Endothelial cell of umbilical vein (primary cell): ENCODE data around the gene IQCN. TPM values are rescaled to one million over a fixed set of nuclear protein-coding genes. Genes with fewer than 3 reads are reported as not detected.

Source experiments
- BruUV-seq: library from RNA; stranded (reverse); fragments of 400-500 nt; replicated peaks from 2 replicates; lab custom pipeline; 2021; lab: Mats Ljungman, UMichigan
- CTCF ChIA-PET: fragments of 300-600, 350-600 bp; sonication (Branson Sonifier 250); formaldehyde crosslinking; loops from one replicate; lab custom pipeline; 2021; ENCODE audit warnings: antibody characterized with exemption, inconsistent platforms; lab: Charles Lee
- POLR2A ChIA-PET: fragments of 300-600, 350-600 bp; sonication (Branson Sonifier 250); formaldehyde crosslinking; loops from one replicate; lab custom pipeline; 2021; ENCODE audit warnings: antibody characterized with exemption, inconsistent platforms; lab: Charles Lee
- DNase-seq: peaks from one replicate; pipeline ENCODE4 v3.0.0-alpha.2; 2011; ENCODE audit warnings: low read depth, low spot score
- FAIRE-seq: peaks from 2 replicates; lab custom pipeline; 2011; peaks lifted over from hg19 to GRCh38; lab: Jason Lieb, UNC
- H2AFZ ChIP-seq: 2 replicates; pipeline ENCODE4 v1.6.0; 2012; ENCODE audit warnings: low read depth, low read length, control low read depth, inconsistent platforms
- H3K27ac ChIP-seq: 2 replicates; pipeline ENCODE4 v1.5.1; 2011; ENCODE audit warnings: low read depth, mild to moderate bottlenecking, control low read depth, low read length, moderate library complexity; ENCODE audit not compliant: insufficient read depth
- H3K27me3 ChIP-seq, 2 experiments: 2 replicates each; pipeline versions ENCODE4 v1.6.0 to v1.6.1; 2011; ENCODE audit warnings: low read length in 2 of 2, mixed read lengths in 1 of 2; ENCODE audit not compliant: control insufficient read depth in 2 of 2, insufficient read depth in 2 of 2
- H3K36me3 ChIP-seq, 2 experiments: 2 replicates in 1 of 2; 3 replicates in 1 of 2; pipeline ENCODE4 v1.5.1; 2011; ENCODE audit warnings: low read length in 2 of 2, mild to moderate bottlenecking in 1 of 2, moderate library complexity in 1 of 2; ENCODE audit not compliant: control insufficient read depth in 2 of 2, insufficient read depth in 2 of 2; ENCODE audit errors: extremely low read depth in 1 of 2
- H3K4me1 ChIP-seq: 3 replicates; pipeline ENCODE4 v1.5.1; 2011; ENCODE audit warnings: mild to moderate bottlenecking, low read length; ENCODE audit not compliant: control insufficient read depth, insufficient read depth; ENCODE audit errors: extremely low read depth
- H3K4me2 ChIP-seq: 2 replicates; pipeline ENCODE4 v1.6.1; 2011; ENCODE audit warnings: low read length, control low read depth, mixed read lengths; ENCODE audit not compliant: insufficient read depth
- H3K4me3 ChIP-seq, 3 experiments: fragments of 200-600 bp in 1 of 3; sonication (generic), shearing (Covaris generic) in 1 of 3; replicated peaks in 1 of 3; 2 replicates each; pipeline ENCODE4 v1.5.1; 2011 to 2016; ENCODE audit warnings: control low read depth in 3 of 3, low read length in 3 of 3, mild to moderate bottlenecking in 2 of 3, inconsistent platforms in 1 of 3, low read depth in 1 of 3, moderate library complexity in 1 of 3; ENCODE audit not compliant: insufficient read depth in 1 of 3
- H3K79me2 ChIP-seq: 2 replicates; pipeline ENCODE4 v1.6.0; 2012; ENCODE audit warnings: low read length, inconsistent platforms; ENCODE audit not compliant: control insufficient read depth, insufficient read depth
- H3K9ac ChIP-seq: replicated peaks from 2 replicates; pipeline ENCODE3; 2011; ENCODE audit warnings: low read length, control low read depth; ENCODE audit not compliant: insufficient read depth; ENCODE audit errors: extremely low read depth
- H3K9me1 ChIP-seq: replicated peaks from 3 replicates; pipeline ENCODE4 v1.6.0; 2011; ENCODE audit warnings: mild to moderate bottlenecking, low read length; ENCODE audit not compliant: control insufficient read depth, insufficient read depth; ENCODE audit errors: extremely low read depth
- H3K9me3 ChIP-seq: replicated peaks from 2 replicates; pipeline ENCODE4 v1.5.1; 2012; ENCODE audit warnings: low read length, inconsistent platforms; ENCODE audit not compliant: control insufficient read depth, insufficient read depth
- H4K20me1 ChIP-seq: replicated peaks from 2 replicates; pipeline ENCODE3; 2011; ENCODE audit warnings: mild to moderate bottlenecking, low read length; ENCODE audit not compliant: control insufficient read depth, insufficient read depth; ENCODE audit errors: extremely low read depth
- EZH2 ChIP-seq: IDR thresholded peaks from 2 replicates; pipeline ENCODE4 v1.6.1; 2012; ENCODE audit warnings: borderline replicate concordance, low read depth, mild to moderate bottlenecking, moderate library complexity, low read length, inconsistent platforms; ENCODE audit not compliant: severe bottlenecking
- FOS ChIP-seq: IDR thresholded peaks from 2 replicates; pipeline ENCODE4 v1.6.1; 2011; ENCODE audit warnings: mild to moderate bottlenecking, low read length, moderate library complexity, borderline replicate concordance; ENCODE audit not compliant: insufficient read depth
- GATA2 ChIP-seq: IDR thresholded peaks from 2 replicates; pipeline ENCODE4 v1.7.0; 2011; ENCODE audit warnings: low read depth, mild to moderate bottlenecking, moderate library complexity, mixed read lengths, low read length; ENCODE audit not compliant: insufficient read length, insufficient read depth
- JUN ChIP-seq: IDR thresholded peaks from 2 replicates; pipeline ENCODE4 v1.6.1; 2011; ENCODE audit warnings: borderline replicate concordance, low read depth; ENCODE audit not compliant: insufficient read length, insufficient read depth
- MYC ChIP-seq: IDR thresholded peaks from one replicate; pipeline ENCODE4 v1.6.1; 2011; ENCODE audit warnings: mild to moderate bottlenecking, low read depth, low read length
- POLR2A ChIP-seq: IDR thresholded peaks from 2 replicates; pipeline ENCODE4 v1.6.1; 2012; ENCODE audit warnings: low read depth, mild to moderate bottlenecking, control low read depth, low read length
- POLR2AphosphoS5 ChIP-seq: IDR thresholded peaks from 2 replicates; pipeline ENCODE4 v1.6.1; 2012; ENCODE audit warnings: low read depth, mild to moderate bottlenecking, control low read depth, low read length, moderate library complexity; ENCODE audit not compliant: insufficient read depth
- dilution Hi-C: fragments of 300-500 bp; cut with MboI; formaldehyde crosslinking; loops from one replicate; pipeline ENCODE4 v1.15.0; 2019; ENCODE audit warnings: low sequenced_read_pairs; ENCODE audit not compliant: extremely low pct_ligation_motif_present
- intact Hi-C: fragments of 100-400 bp; cut with micrococcal nuclease; formaldehyde crosslinking; loops from one replicate; pipeline ENCODE4 v1.10.0; 2022
- polyA plus RNA-seq, 4 experiments: library from polyadenylated mRNA; depleted of rRNA in 3 of 4; stranded (reverse) in 3 of 4; unstranded in 1 of 4; fragments of >200 nt; gene quantifications; 2 replicates each; pipeline versions ENCODE4 v1.2.1 to v1.2.3, GENCODE V29; 2011 to 2012; ENCODE audit warnings: missing spikeins in 1 of 4
- total RNA-seq: library from RNA; stranded (reverse); gene quantifications from 2 replicates; pipeline ENCODE4 v1.2.3, GENCODE V29; 2021
- TF ChIP-seq, protein P1 (sequence below): IDR thresholded peaks from 2 replicates; pipeline ENCODE4 v1.6.1; 2011; ENCODE audit not compliant: insufficient read depth, insufficient read length
- TF ChIP-seq, protein P2 (sequence below), 2 donors: IDR thresholded peaks; 1 replicate in 1 of 2; 2 replicates in 1 of 2; pipeline ENCODE4 v1.5.1; 2011; ENCODE audit warnings: low read length in 2 of 2, mild to moderate bottlenecking in 2 of 2, moderate library complexity in 2 of 2, control low read depth in 1 of 2, inconsistent platforms in 1 of 2, low read depth in 1 of 2; ENCODE audit not compliant: insufficient read depth in 1 of 2; ENCODE audit errors: extremely low read depth in 1 of 2

IQCN gene
- total and polyA plus RNA-seq, 2 donors (not counting 3 experiments of a cell fraction or from before 2014, with no cell fraction given): 1.5 to 3.0 TPM

DNA sequence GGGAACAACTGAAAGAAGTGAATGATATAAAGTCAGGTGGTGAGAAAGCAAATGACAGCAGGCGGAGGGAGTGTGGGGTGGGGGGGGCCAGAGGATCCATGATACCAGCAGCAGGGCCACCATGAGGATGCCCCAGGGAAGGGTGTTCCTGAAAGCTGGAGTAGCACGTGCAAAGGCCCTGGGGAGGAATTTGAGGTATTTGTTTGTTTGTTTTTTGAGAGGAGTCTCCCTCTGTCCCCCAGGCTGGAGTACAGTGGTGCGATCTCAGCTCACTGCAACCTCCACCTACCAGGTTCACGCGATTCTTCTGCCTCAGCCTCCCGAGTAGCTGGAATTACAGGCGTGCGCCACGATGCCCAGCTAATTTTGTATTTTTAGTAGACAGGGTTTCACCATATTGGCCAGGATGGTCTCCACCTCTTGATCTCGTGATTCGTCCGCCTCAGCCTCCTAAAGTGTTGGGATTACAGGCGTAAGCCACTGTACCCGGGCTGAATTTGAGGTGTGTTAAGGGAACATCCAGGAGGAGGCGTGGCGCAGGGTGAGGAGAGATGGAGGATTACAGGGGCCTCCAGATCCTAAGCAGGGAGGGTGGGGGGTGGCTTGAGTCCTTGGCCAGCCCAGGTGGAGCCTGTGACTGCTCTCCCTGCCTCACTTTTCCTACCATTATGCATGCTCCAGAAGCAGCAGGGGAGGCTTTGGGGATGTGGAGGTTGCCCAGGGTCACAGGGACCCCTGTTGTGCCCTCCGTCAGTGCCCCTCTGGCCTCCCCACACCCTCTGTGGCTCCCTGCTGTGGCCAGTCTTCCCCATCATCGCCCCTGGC lies 19.6 kb upstream of the IQCN start:
- Histone ChIP-seq H3K4me1 (peaks cover 16% of the 10 kb centered on the region), H3K4me2 (peak overlapping the region; percentile 13), H3K27ac (no peak overlapping the region), H3K36me3 (no peaks in the 10 kb centered on the region), H3K79me2 (no peaks in the 10 kb centered on the region), H3K27me3 (no peaks in the 10 kb centered on the region), H2AFZ (no peak overlapping the region), H3K4me3 (no peak overlapping the region), H4K20me1 (no peaks in the 10 kb centered on the region), H3K9ac (no peak overlapping the region), H3K9me1 (no peaks in the 10 kb centered on the region), H3K9me3 (no peaks in the 10 kb centered on the region)
- ChIA-PET CTCF (interaction anchor here (1.3 to 3.8 kb wide), 5 partner anchors 11 to 35 kb away, joined by 4 to 64 read pairs (median 9); partner anchors contain the start of genes JUND and LSM4), POLR2A (interaction anchor here (2.3 to 4.2 kb wide), 2 partner anchors 13 to 28 kb away, joined by 6 to 100 read pairs; partner anchors contain the start of genes JUND and LSM4)
- dilution Hi-C loops: no loop called here
- DNase-seq: no peak
- no peak for FAIRE-seq
- intact Hi-C loops: no loop called here
- BruUV-seq: no TSS peak
- TF ChIP-seq, protein P1, sequence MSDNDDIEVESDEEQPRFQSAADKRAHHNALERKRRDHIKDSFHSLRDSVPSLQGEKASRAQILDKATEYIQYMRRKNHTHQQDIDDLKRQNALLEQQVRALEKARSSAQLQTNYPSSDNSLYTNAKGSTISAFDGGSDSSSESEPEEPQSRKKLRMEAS: no peak
- TF ChIP-seq MYC: no peak
- TF ChIP-seq, protein P2, sequence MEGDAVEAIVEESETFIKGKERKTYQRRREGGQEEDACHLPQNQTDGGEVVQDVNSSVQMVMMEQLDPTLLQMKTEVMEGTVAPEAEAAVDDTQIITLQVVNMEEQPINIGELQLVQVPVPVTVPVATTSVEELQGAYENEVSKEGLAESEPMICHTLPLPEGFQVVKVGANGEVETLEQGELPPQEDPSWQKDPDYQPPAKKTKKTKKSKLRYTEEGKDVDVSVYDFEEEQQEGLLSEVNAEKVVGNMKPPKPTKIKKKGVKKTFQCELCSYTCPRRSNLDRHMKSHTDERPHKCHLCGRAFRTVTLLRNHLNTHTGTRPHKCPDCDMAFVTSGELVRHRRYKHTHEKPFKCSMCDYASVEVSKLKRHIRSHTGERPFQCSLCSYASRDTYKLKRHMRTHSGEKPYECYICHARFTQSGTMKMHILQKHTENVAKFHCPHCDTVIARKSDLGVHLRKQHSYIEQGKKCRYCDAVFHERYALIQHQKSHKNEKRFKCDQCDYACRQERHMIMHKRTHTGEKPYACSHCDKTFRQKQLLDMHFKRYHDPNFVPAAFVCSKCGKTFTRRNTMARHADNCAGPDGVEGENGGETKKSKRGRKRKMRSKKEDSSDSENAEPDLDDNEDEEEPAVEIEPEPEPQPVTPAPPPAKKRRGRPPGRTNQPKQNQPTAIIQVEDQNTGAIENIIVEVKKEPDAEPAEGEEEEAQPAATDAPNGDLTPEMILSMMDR (IDR thresholded peaks at IDR 0.05; ENCODE audit: extremely low read depth in 1 of 2, insufficient read depth in 1 of 2, low read depth in 1 of 2, low read length in 2 of 2): no peak
- no peak for TF ChIP-seq GATA2
- no peak for TF ChIP-seq FOS
- TF ChIP-seq JUN: no peak
- TF ChIP-seq POLR2AphosphoS5: no peak
- TF ChIP-seq EZH2: no peak
- TF ChIP-seq POLR2A: no peak
